ENCODE measurements around the gene KRTAP21-1. TPM values are rescaled to one million over a fixed set of nuclear protein-coding genes. Genes with fewer than 3 reads are reported as not detected.

The KRTAP21-1 gene
- total and polyA plus RNA-seq, 12 donors, result not detected

GRCh38 chr21:30740462-30740861, 14.8 kb downstream of the KRTAP21-1 start:
- intact Hi-C loops (cut with DNase I), result no loop called here
- DNase-seq (no peak), ATAC-seq (no peak)
- no peaks in the 10 kb centered on the region for H3K4me1 ChIP-seq
- H3K27me3 ChIP-seq, result peaks cover 0 to 4% (median 0%) of the 10 kb centered on the region in 7 donors
- no peaks in the 10 kb centered on the region for H3K9me3 ChIP-seq
- no peak overlapping the region for H3K27ac ChIP-seq
- WGBS, 2 donors, result 76 to 94% methylated on average over 2 of the region's 2 CpGs
- H3K36me3 ChIP-seq, result no peaks in the 10 kb centered on the region
- H3K4me3 ChIP-seq, result no peak overlapping the region
- no peak for TF ChIP-seq CTCF (IDR thresholded peaks at IDR 0.05)

- 42 to 52% methylated on average over 1 of the region's 1 CpG for WGBS, 2 donors
- TF ChIP-seq CTCF (IDR thresholded peaks at IDR 0.05), result peak in 5 of 9 donors; percentile 16 to 45 (median 44)
- no peak for ATAC-seq
- H3K4me3 ChIP-seq, result no peak overlapping the region
- intact Hi-C loops (cut with DNase I), result loop anchor here in 6 of 10 donors (2.0 to 10.0 kb wide), 3 partner anchors 288 to 291 kb away; partner anchors contain the start of gene KRTAP15-1 (in 5 of the 6)
- DNase-seq, result no peak
- H3K27ac ChIP-seq, result no peak overlapping the region
- H3K4me1 ChIP-seq, result no peaks in the 10 kb centered on the region
- H3K27me3 ChIP-seq, result peaks cover 0 to 4% (median 0%) of the 10 kb centered on the region in 7 donors
- H3K9me3 ChIP-seq, result no peaks in the 10 kb centered on the region
- H3K36me3 ChIP-seq, result no peaks in the 10 kb centered on the region
These were observed 22.2 kb downstream of the KRTAP21-1 start for GRCh38 chr21:30733026-30733425.

- no peak overlapping the region for H3K4me3 ChIP-seq
- H3K9me3 ChIP-seq, result no peaks in the 10 kb centered on the region
- no peak for ATAC-seq
- no peaks in the 10 kb centered on the region for H3K4me1 ChIP-seq
- no peaks in the 10 kb centered on the region for H3K36me3 ChIP-seq
- DNase-seq, result no peak
- TF ChIP-seq CTCF (IDR thresholded peaks at IDR 0.05), result no peak
- 57 to 65% methylated on average over 1 of the region's 1 CpG for WGBS, 2 donors
- intact Hi-C loops (cut with DNase I), result no loop called here
- H3K27ac ChIP-seq, result no peak overlapping the region
- no peaks in the 10 kb centered on the region for H3K27me3 ChIP-seq
These were observed 28.5 kb downstream of the KRTAP21-1 start for GRCh38 chr21:30726726-30727125.

GRCh38 chr21:30719401-30719800, 35.8 kb downstream of the KRTAP21-1 start:
- no peak for DNase-seq

More at GRCh38 chr21:30719401-30719800, 35.8 kb downstream of the KRTAP21-1 start:
- no peak for TF ChIP-seq CTCF (IDR thresholded peaks at IDR 0.05)
- 92 to 100% methylated on average over 1 of the region's 1 CpG for WGBS, 2 donors
- no peaks in the 10 kb centered on the region for H3K9me3 ChIP-seq
- peak in 1 of 8 donors; percentile 52 for ATAC-seq
- no peaks in the 10 kb centered on the region for H3K27me3 ChIP-seq
- intact Hi-C loops (cut with DNase I), result no loop called here
- no peaks in the 10 kb centered on the region for H3K36me3 ChIP-seq
- H3K4me3 ChIP-seq, result no peak overlapping the region
- no peak overlapping the region for H3K27ac ChIP-seq
- H3K4me1 ChIP-seq, result no peaks in the 10 kb centered on the region

All from heart right ventricle (tissue), 16 donors.